Fibroblast of lung (primary cell): ENCODE measurements around the gene POP7. TPM values are rescaled to one million over a fixed set of nuclear protein-coding genes. Genes with fewer than 3 reads are reported as not detected.

Source experiments
- DNase-seq, 2 donors: peaks; one replicate each; pipeline versions ENCODE4 v3.0.0 to v3.0.0-alpha.2; 2010; ENCODE audit warnings: low read depth in 2 of 2
- H2AFZ ChIP-seq: 2 replicates; pipeline ENCODE4 v1.5.1; 2012; ENCODE audit warnings: low read length, control low read depth, inconsistent platforms
- H3K27ac ChIP-seq: 2 replicates; pipeline ENCODE4 v1.5.1; 2011; ENCODE audit warnings: low read length, control low read depth; ENCODE audit not compliant: insufficient read depth
- H3K27me3 ChIP-seq: 2 replicates; pipeline ENCODE4 v1.5.1; 2011; ENCODE audit warnings: mild to moderate bottlenecking, low read length; ENCODE audit not compliant: control insufficient read depth, insufficient read depth
- H3K36me3 ChIP-seq: 2 replicates; pipeline ENCODE4 v1.5.1; 2011; ENCODE audit warnings: low read length; ENCODE audit not compliant: control insufficient read depth, insufficient read depth
- H3K4me1 ChIP-seq: 2 replicates; pipeline ENCODE4 v1.5.1; 2011; ENCODE audit warnings: low read length; ENCODE audit not compliant: control insufficient read depth, insufficient read depth; ENCODE audit errors: extremely low read depth
- H3K4me2 ChIP-seq: 2 replicates; pipeline ENCODE4 v1.5.1; 2011; ENCODE audit warnings: low read length, control low read depth; ENCODE audit not compliant: insufficient read depth; ENCODE audit errors: extremely low read depth
- H3K4me3 ChIP-seq, 4 experiments: fragments of 200-600 bp in 1 of 4; sonication (generic) in 1 of 4; replicated peaks in 1 of 4; 2 replicates each; pipeline ENCODE4 v1.5.1; 2011 to 2016; ENCODE audit warnings: low read length in 4 of 4, low read depth in 3 of 4, mild to moderate bottlenecking in 3 of 4, control low read depth in 2 of 4, inconsistent platforms in 1 of 4, mixed read lengths in 1 of 4; ENCODE audit not compliant: insufficient read depth in 1 of 4; ENCODE audit errors: control extremely low read depth in 1 of 4
- H3K79me2 ChIP-seq: 2 replicates; pipeline ENCODE4 v1.5.1; 2012; ENCODE audit warnings: mild to moderate bottlenecking, low read length, inconsistent platforms; ENCODE audit not compliant: control insufficient read depth, insufficient read depth
- H3K9ac ChIP-seq: 2 replicates; pipeline ENCODE4 v1.5.1; 2011; ENCODE audit warnings: mild to moderate bottlenecking, low read length, control low read depth; ENCODE audit not compliant: insufficient read depth
- H3K9me3 ChIP-seq: 2 replicates; pipeline ENCODE4 v1.5.1; 2012; ENCODE audit warnings: low read depth, low read length; ENCODE audit not compliant: control insufficient read depth, insufficient read depth
- H4K20me1 ChIP-seq: 2 replicates; pipeline ENCODE4 v1.5.1; 2011; ENCODE audit warnings: low read length; ENCODE audit not compliant: control insufficient read depth, insufficient read depth; ENCODE audit errors: extremely low read depth
- CTCF ChIP-seq, 2 donors: IDR thresholded peaks in 1 of 2; conservative IDR thresholded peaks in 1 of 2; 1 replicate in 1 of 2; 2 replicates in 1 of 2; pipeline ENCODE4 v1.5.1; 2011 to 2012; ENCODE audit warnings: low read length in 2 of 2, control low read depth in 1 of 2, inconsistent platforms in 1 of 2, low read depth in 1 of 2, mild to moderate bottlenecking in 1 of 2
- EZH2 ChIP-seq: IDR thresholded peaks from 2 replicates; pipeline ENCODE4 v1.5.1; 2012; ENCODE audit warnings: low read length, control low read depth, mild to moderate bottlenecking; ENCODE audit errors: missing control alignments
- polyA plus RNA-seq, 2 donors: library from polyadenylated mRNA; depleted of rRNA in 1 of 2; stranded (reverse) in 1 of 2; unstranded in 1 of 2; fragments of >200 nt; gene quantifications; 2 replicates each; pipeline ENCODE4 v1.2.1, GENCODE V29; 2011 to 2012; ENCODE audit warnings: missing spikeins in 1 of 2
- total RNA-seq: library from RNA; depleted of rRNA; stranded (reverse); fragments of >200 nt; gene quantifications from 2 replicates; pipeline ENCODE4 v1.2.1, GENCODE V29; 2014

The POP7 gene
- total and polyA plus RNA-seq, 2 donors (not counting 1 experiment from before 2014, with no cell fraction given): 19.4 to 31.9 TPM

GRCh38 chr7:100681491-100682227, 24.3 kb upstream of the POP7 start:
- Histone ChIP-seq H3K27ac (no peak overlapping the region), H3K4me1 (peaks cover 8% of the 10 kb centered on the region), H3K79me2 (peaks cover 14% of the 10 kb centered on the region), H3K36me3 (peaks cover 51% of the 10 kb centered on the region), H4K20me1 (no peaks in the 10 kb centered on the region), H2AFZ (no peak overlapping the region), H3K27me3 (no peaks in the 10 kb centered on the region), H3K9me3 (no peaks in the 10 kb centered on the region), H3K4me2 (no peak overlapping the region), H3K4me3 (no peak overlapping the region), H3K9ac (no peak overlapping the region)
- DNase-seq: no peak
- TF ChIP-seq CTCF (conservative IDR thresholded peaks at IDR 0.05 in 1 of 2, IDR thresholded peaks at IDR 0.05 in 1 of 2; ENCODE audit: low read depth in 1 of 2, low read length in 2 of 2): no peak
- TF ChIP-seq EZH2: no peak

- Histone ChIP-seq H3K4me2 (no peak overlapping the region), H4K20me1 (no peaks in the 10 kb centered on the region), H3K27ac (no peak overlapping the region), H3K36me3 (peaks cover 52% of the 10 kb centered on the region), H3K27me3 (no peaks in the 10 kb centered on the region), H3K79me2 (peaks cover 8% of the 10 kb centered on the region), H3K4me1 (peaks cover 8% of the 10 kb centered on the region), H3K9ac (no peak overlapping the region), H2AFZ (no peak overlapping the region), H3K4me3 (no peak overlapping the region), H3K9me3 (no peaks in the 10 kb centered on the region)
- TF ChIP-seq CTCF (conservative IDR thresholded peaks at IDR 0.05 in 1 of 2, IDR thresholded peaks at IDR 0.05 in 1 of 2; ENCODE audit: low read depth in 1 of 2, low read length in 2 of 2) (no peak), EZH2 (no peak)
- DNase-seq: peak in 1 of 2 donors; percentile 56
Observed at GRCh38 chr7:100682228-100682741, 23.6 kb upstream of the POP7 start.

GRCh38 chr7:100682991-100683658, 22.8 kb upstream of the POP7 start:
- H3K27me3 ChIP-seq: no peaks in the 10 kb centered on the region
- H3K9ac ChIP-seq: no peak overlapping the region
- H3K4me3 ChIP-seq: no peak overlapping the region
- H3K79me2 ChIP-seq: peaks cover 2% of the 10 kb centered on the region
- H4K20me1 ChIP-seq: no peaks in the 10 kb centered on the region
- H3K27ac ChIP-seq: no peak overlapping the region
- H3K4me1 ChIP-seq: peaks cover 10% of the 10 kb centered on the region
- TF ChIP-seq EZH2 (no peak), CTCF (conservative IDR thresholded peaks at IDR 0.05 in 1 of 2, IDR thresholded peaks at IDR 0.05 in 1 of 2; ENCODE audit: low read depth in 1 of 2, low read length in 2 of 2) (no peak)
- no peaks in the 10 kb centered on the region for H3K9me3 ChIP-seq
- H2AFZ ChIP-seq: no peak overlapping the region
- peaks cover 47% of the 10 kb centered on the region for H3K36me3 ChIP-seq
- no peak overlapping the region for H3K4me2 ChIP-seq
- no peak for DNase-seq
